Natural killer cell (primary cell): Measurements from ENCODE around the gene FOLR3. TPM values are rescaled to one million over a fixed set of nuclear protein-coding genes. Genes with fewer than 3 reads are reported as not detected.
"Not testable (repeated sequence)": the region's sequence is repeated elsewhere in the genome, so short reads cannot be mapped to it uniquely, and the experiment has no call there.

Experiments used
- ATAC-seq, 3 donors: fragments of 150-1000 bp in 2 of 3; fragments of 200-7000 bp in 1 of 3; cut with Tn5 transposase; 1 replicate in 1 of 3; 2 replicates in 2 of 3; pipeline ENCODE4 v1.10.0; 2021; ENCODE audit warnings: mild to moderate bottlenecking in 2 of 3, moderate library complexity in 2 of 3
- DNase-seq, 2 donors: peaks; one replicate each; pipeline versions ENCODE4 v3.0.0 to v3.0.0-alpha.2; 2013 to 2021; ENCODE audit warnings: mixed read lengths in 1 of 2
- H3K27ac ChIP-seq: one replicate; pipeline ENCODE4 v1.5.1; 2013; ENCODE audit warnings: mild to moderate bottlenecking, low read length
- H3K27me3 ChIP-seq: one replicate; pipeline ENCODE4 v1.6.1; 2013; ENCODE audit warnings: low read length; ENCODE audit not compliant: control insufficient read depth, insufficient read depth
- H3K36me3 ChIP-seq: one replicate; pipeline ENCODE4 v1.6.1; 2013; ENCODE audit warnings: low read length; ENCODE audit not compliant: control insufficient read depth, insufficient read depth
- H3K4me1 ChIP-seq: one replicate; pipeline ENCODE4 v1.6.1; 2013; ENCODE audit warnings: low read length; ENCODE audit not compliant: control insufficient read depth, insufficient read depth
- H3K4me3 ChIP-seq: one replicate; pipeline ENCODE4 v1.5.1; 2013; ENCODE audit warnings: low read length
- H3K9me3 ChIP-seq: one replicate; pipeline ENCODE4 v1.6.1; 2013; ENCODE audit warnings: low read length; ENCODE audit not compliant: control insufficient read depth, insufficient read depth
- H3K27ac Mint-ChIP-seq, 2 donors: one replicate each; pipeline ENCODE4 v1.8.0; 2022; ENCODE audit warnings: mild to moderate bottlenecking in 2 of 2, mixed read lengths in 2 of 2, moderate library complexity in 1 of 2
- H3K27me3 Mint-ChIP-seq, 2 donors: one replicate each; pipeline ENCODE4 v1.8.0; 2022; ENCODE audit warnings: low read depth in 2 of 2, mixed read lengths in 2 of 2
- H3K36me3 Mint-ChIP-seq: one replicate; pipeline ENCODE4 v1.8.0; 2022; ENCODE audit warnings: mixed read lengths
- H3K4me1 Mint-ChIP-seq, 2 donors: one replicate each; pipeline ENCODE4 v1.8.0; 2022; ENCODE audit warnings: mixed read lengths in 2 of 2
- H3K4me3 Mint-ChIP-seq: one replicate; pipeline ENCODE4 v1.8.0; 2022; ENCODE audit warnings: mild to moderate bottlenecking, moderate library complexity, mixed read lengths
- H3K9me3 Mint-ChIP-seq, 2 donors: one replicate each; pipeline ENCODE4 v1.8.0; 2022; ENCODE audit warnings: mixed read lengths in 2 of 2
- CTCF ChIP-seq: fragments of 200-600 bp; IDR thresholded peaks from one replicate; pipeline ENCODE4 v1.8.0; 2022; ENCODE audit warnings: antibody characterized with exemption
- WGBS: methylation state at CpG from one replicate; pipeline ENCODE4 v1.1.7; 2013; ENCODE audit warnings: missing lambda C conversion rate; ENCODE audit not compliant: insufficient coverage; 5-methylcytosine and 5-hydroxymethylcytosine counted together
- intact Hi-C: fragments of 100-400 bp; cut with micrococcal nuclease; formaldehyde crosslinking; loops from one replicate; pipeline ENCODE4 v1.14.2; 2022
- total RNA-seq, 4 donors: library from RNA; stranded (reverse); fragments of 120-200 nt in 1 of 4; gene quantifications; one replicate each; pipeline versions ENCODE4 v1.2.3 to v1.2.4, GENCODE V29; 2013 to 2022

FOLR3 gene
- 1 to 10 TPM in 1 of 3 donors, not detected in 2; 1.1 TPM for total RNA-seq
- total RNA-seq (2013), result 0.74 TPM

DNA sequence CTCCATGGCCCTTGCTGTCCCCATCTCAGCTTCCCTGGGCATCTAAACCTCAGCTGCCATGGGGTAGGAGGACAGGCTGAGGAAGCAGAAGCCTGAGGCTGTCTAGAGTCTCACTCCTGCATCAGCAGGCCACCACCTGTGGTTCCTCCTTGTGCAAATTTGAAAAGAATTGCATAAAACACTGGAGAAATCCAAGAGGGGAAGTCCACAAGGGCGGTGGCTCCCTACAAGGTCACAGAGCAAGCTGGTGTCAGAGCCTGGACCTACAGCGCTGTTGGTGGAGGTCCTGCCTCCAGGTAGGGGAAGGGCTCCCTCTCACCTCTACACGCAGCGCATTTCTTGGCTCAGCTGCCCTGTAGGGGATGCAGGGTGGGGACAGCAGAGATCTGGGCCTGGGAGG, at the start of gene FOLR3:
Gene FOLR3 (plus strand): TSS at position 253 of the 400 bp plus-strand sequence. CDS start 228 bp downstream, outside the sequence.
- not testable (repeated sequence) for H3K4me1 ChIP-seq, H3K27ac ChIP-seq
- WGBS, result 93% methylated on average over 2 of the region's 4 CpGs

GRCh38 chr11:72088076-72088808, 47.3 kb upstream of the FOLR3 start:
- ATAC-seq (no peak), DNase-seq (no peak)
- Histone ChIP-seq H3K9me3 (no peaks in the 10 kb centered on the region), H3K4me3 (no peak overlapping the region), H3K27me3 (no peaks in the 10 kb centered on the region), H3K4me1 (no peaks in the 10 kb centered on the region), H3K27ac (no peak overlapping the region), H3K36me3 (peaks cover 17% of the 10 kb centered on the region)
- WGBS, result 88% methylated on average over 4 of the region's 4 CpGs
- no peak overlapping the region for H3K27ac Mint-ChIP-seq
- H3K27me3 Mint-ChIP-seq, result no peaks in the 10 kb centered on the region
- no peak overlapping the region for H3K4me3 Mint-ChIP-seq
- peaks cover 0 to 15% of the 10 kb centered on the region in 2 donors for H3K4me1 Mint-ChIP-seq
- TF ChIP-seq CTCF, result no peak
- intact Hi-C loops, result no loop called here
- H3K36me3 Mint-ChIP-seq, result no peaks in the 10 kb centered on the region
- no peaks in the 10 kb centered on the region for H3K9me3 Mint-ChIP-seq

More for the DNA sequence above, at the start of gene FOLR3:
- H3K4me1 Mint-ChIP-seq, H3K9me3 Mint-ChIP-seq, DNase-seq, H3K27ac Mint-ChIP-seq, intact Hi-C loops, H3K4me3 Mint-ChIP-seq, H3K36me3 ChIP-seq, H3K9me3 ChIP-seq, H3K4me3 ChIP-seq, H3K27me3 ChIP-seq, H3K36me3 Mint-ChIP-seq: not testable (repeated sequence)
- peak in 1 of 3 donors; percentile 46 for ATAC-seq
- peaks cover 9 to 12% of the 10 kb centered on the region in 2 donors for H3K27me3 Mint-ChIP-seq

DNA sequence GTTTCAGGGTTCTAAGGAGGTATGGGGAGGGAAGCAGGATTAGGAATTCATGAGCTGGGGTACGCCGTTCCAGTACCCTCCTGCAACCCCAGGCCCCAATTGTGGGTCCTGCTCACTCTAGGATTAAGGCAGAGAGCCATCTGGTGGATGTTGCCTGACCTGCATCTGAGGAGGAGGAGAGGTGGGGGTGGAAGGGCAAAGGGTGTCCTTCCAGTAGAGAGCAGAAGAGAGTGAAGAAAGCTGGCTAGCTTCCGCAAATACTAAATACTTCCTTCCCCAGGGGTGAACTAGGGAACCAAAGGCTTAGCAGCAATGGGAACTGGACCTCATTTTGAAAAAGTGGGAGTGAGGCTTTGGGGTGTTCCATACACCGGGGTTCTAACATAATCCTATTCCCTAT, 44.2 kb upstream of the FOLR3 start:
- intact Hi-C loops, result loop anchor here (1.0 to 5.0 kb wide), 3 partner anchors 11 to 114 kb away; partner anchors contain the start of genes LRRC51 and NUMA1
- Mint-ChIP-seq H3K4me1 (peaks cover 0 to 15% of the 10 kb centered on the region in 2 donors), H3K36me3 (no peaks in the 10 kb centered on the region), H3K9me3 (no peaks in the 10 kb centered on the region), H3K27me3 (no peaks in the 10 kb centered on the region), H3K27ac (peak overlapping the region in 1 of 2 donors; percentile 42), H3K4me3 (no peak overlapping the region)
- 40% methylated on average over 3 of the region's 4 CpGs for WGBS
- DNase-seq, result peak; percentile 56 to 85
- no peaks in the 10 kb centered on the region for H3K27me3 ChIP-seq
- no peak overlapping the region for H3K27ac ChIP-seq
- peak; percentile 92 to 100 (median 97) for ATAC-seq
- H3K4me1 ChIP-seq, result no peaks in the 10 kb centered on the region
- TF ChIP-seq CTCF, result peak; percentile 84
- H3K9me3 ChIP-seq, result no peaks in the 10 kb centered on the region
- no peak overlapping the region for H3K4me3 ChIP-seq
- peaks cover 22% of the 10 kb centered on the region for H3K36me3 ChIP-seq

- intact Hi-C loops, result no loop called here
- H3K36me3 ChIP-seq, result peaks cover 36% of the 10 kb centered on the region
- H3K9me3 Mint-ChIP-seq, result no peaks in the 10 kb centered on the region
- H3K4me3 Mint-ChIP-seq, result no peak overlapping the region
- peaks cover 31 to 43% of the 10 kb centered on the region in 2 donors for H3K4me1 Mint-ChIP-seq
- ATAC-seq, result no peak
- peaks cover 27% of the 10 kb centered on the region for H3K4me1 ChIP-seq
- TF ChIP-seq CTCF, result no peak
- H3K27ac ChIP-seq, result no peak overlapping the region
- H3K9me3 ChIP-seq, result no peaks in the 10 kb centered on the region
- H3K4me3 ChIP-seq, result no peak overlapping the region
- no peak for DNase-seq
- peak overlapping the region in 1 of 2 donors; percentile 91 for H3K27ac Mint-ChIP-seq
- no peaks in the 10 kb centered on the region for H3K27me3 ChIP-seq
- H3K27me3 Mint-ChIP-seq, result no peaks in the 10 kb centered on the region
- H3K36me3 Mint-ChIP-seq, result no peaks in the 10 kb centered on the region
- 98% methylated on average over 3 of the region's 3 CpGs for WGBS
These were observed 36.8 kb upstream of the FOLR3 start for GRCh38 chr11:72098741-72099140.
